KOPT-K1 (cell line): ENCODE results near the gene NACC2.
"Not testable (repeated sequence)": the region's sequence is repeated elsewhere in the genome, so short reads cannot be mapped to it uniquely, and the experiment has no call there.

ENCODE experiments used
- H3K27ac ChIP-seq: fragments of 200-600 bp; sonication (generic); 2 replicates; pipeline ENCODE4 v1.5.1; 2016; ENCODE audit warnings: antibody characterized with exemption, mild to moderate bottlenecking, low read depth, low read length; ENCODE audit not compliant: poor library complexity, severe bottlenecking
- H3K36me3 ChIP-seq: fragments of 200-600 bp; sonication (generic); 2 replicates; pipeline ENCODE4 v1.5.1; 2017; ENCODE audit warnings: antibody characterized with exemption, mild to moderate bottlenecking, low read length, moderate library complexity; ENCODE audit not compliant: insufficient read depth
- H3K9me3 ChIP-seq: fragments of 200-600 bp; sonication (generic); 2 replicates; pipeline ENCODE4 v1.5.1; 2017; ENCODE audit warnings: antibody characterized with exemption, low read length, mild to moderate bottlenecking; ENCODE audit not compliant: insufficient read depth, poor library complexity, severe bottlenecking

NACC2 gene

GRCh38 chr9:136107953-136108647, 13.0 kb upstream of the NACC2 start:
- peak overlapping the region; percentile 86 for H3K27ac ChIP-seq
- no peaks in the 10 kb centered on the region for H3K36me3 ChIP-seq
- H3K9me3 ChIP-seq: no peaks in the 10 kb centered on the region

DNA sequence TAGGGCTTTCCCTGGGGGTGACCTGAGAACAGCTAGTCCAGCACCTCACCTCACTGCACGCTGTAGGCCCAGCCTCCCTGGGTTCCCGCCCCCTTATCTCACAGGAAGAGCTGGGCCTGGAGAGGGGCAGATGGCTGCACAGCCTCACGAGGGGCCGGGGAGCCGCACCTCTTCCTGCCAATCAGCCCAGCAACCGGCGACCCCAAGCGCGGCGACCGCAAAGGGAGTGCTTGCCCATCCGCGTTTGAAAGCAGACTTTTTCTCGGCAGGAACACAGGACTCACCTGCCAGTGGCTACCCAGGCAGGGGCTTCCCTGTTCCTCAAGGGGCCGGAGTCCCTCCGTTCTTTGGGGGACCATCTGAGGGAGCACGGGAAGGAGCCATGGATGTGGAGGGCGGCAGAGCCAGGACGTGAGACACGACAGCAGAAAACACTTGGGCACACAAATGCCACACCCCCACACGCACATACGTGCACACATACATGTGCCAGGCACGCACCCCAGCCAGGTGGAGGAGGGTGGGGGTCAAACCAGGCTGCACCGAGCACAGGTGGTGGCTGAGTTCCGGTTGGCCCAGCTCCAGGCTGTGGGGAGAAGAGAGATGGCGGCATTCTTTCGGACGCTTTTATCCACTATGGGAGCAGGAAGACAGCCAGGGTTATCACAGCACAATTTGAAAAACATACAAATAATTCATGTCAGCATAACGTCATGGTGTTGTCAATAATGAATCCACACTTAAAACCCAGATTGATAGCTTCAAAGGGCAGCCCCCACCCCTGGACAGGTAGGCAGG, 12.3 kb upstream of the NACC2 start:
- no peaks in the 10 kb centered on the region for H3K9me3 ChIP-seq
- H3K27ac ChIP-seq: peak overlapping the region; percentile 70
- no peaks in the 10 kb centered on the region for H3K36me3 ChIP-seq

GRCh38 chr9:136105398-136106135, 10.5 kb upstream of the NACC2 start:
- no peak overlapping the region for H3K27ac ChIP-seq
- no peaks in the 10 kb centered on the region for H3K36me3 ChIP-seq
- no peaks in the 10 kb centered on the region for H3K9me3 ChIP-seq

DNA sequence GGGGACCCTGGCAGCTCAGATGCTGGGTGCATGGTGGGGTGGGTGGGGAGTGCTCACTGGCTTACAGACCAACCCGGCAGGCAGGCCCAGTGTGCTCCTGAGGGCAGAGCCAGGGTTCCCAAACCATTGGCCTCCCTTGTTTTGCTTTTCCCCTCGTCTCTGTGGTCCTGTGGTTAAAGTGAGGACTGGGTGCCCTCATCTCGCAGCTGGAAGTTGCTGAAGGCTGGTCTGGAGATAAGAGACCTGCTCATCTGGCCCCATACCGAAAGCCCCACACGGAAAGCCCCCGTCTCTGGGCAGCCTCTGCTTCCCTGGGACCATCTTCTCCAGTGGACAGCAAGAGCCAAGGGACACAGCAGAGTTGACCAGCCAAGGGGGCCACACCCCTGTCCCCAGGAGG, 9.8 kb upstream of the NACC2 start:
- Histone ChIP-seq H3K27ac (no peak overlapping the region), H3K36me3 (no peaks in the 10 kb centered on the region), H3K9me3 (no peaks in the 10 kb centered on the region)

GRCh38 chr9:136104488-136104800, 9.4 kb upstream of the NACC2 start:
- Histone ChIP-seq H3K36me3 (no peaks in the 10 kb centered on the region), H3K9me3 (no peaks in the 10 kb centered on the region), H3K27ac (no peak overlapping the region)

GRCh38 chr9:136103651-136104487, 8.8 kb upstream of the NACC2 start:
- H3K9me3 ChIP-seq: no peaks in the 10 kb centered on the region
- no peaks in the 10 kb centered on the region for H3K36me3 ChIP-seq
- H3K27ac ChIP-seq: no peak overlapping the region

DNA sequence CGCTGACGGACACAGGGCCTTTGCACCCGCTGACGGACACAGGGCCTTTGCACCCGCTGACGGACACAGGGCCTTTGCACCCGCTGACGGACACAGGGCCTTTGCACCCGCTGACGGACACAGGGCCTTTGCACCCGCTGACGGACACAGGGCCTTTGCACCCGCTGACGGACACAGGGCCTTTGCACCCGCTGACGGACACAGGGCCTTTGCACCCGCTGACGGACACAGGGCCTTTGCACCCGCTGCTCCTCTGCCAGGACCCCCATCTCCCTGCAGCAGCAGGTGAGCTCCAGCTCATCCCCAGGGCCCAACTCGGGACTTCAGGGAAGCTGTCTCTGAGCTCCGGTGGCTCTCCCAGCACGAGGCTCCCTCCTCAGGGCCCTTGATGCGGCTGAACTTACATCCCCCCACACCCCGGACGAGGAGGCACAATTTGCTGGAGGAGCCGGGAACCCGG, 6.6 kb upstream of the NACC2 start:
- not testable (repeated sequence) for H3K9me3 ChIP-seq, H3K36me3 ChIP-seq, H3K27ac ChIP-seq

DNA sequence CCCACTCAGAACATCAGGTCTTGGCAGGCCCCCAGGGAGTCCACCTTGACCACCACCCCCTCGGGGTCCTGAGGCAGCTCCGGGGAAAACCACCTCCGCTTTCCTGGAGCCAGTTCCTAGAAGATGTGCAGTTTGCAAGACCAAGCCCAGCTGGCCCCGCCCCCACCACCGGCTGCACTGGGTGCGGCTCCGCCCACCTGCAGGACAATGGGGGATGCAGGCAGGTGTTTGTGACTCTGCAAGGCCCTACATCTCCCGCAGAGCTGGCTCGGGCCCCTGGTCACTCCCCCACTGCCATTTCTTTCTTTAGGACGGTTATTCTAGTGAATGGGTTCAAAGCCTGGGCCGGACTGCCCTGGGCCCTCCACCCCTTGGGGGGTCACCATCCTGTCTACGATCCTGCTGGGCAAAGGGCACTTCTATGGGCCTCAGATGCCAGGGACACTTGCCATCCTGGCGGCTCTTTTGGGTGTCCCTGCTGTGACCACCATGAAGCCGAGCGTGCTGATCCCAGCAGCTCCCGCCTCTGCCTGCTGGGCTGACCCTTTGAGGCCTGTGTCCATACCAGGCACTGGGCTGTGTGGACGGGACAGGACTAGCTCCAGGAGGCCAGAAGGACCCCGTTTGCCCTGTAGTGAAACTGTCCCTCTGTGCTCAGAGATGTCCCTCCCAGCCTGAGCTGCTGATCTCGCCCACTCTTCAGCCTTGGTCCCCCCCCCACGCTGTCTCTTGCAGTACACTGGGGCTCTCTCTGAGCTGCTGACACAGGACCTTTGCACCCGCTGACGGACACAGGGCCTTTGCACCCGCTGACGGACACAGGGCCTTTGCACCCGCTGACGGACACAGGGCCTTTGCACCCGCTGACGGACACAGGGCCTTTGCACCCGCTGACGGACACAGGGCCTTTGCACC, 5.9 kb upstream of the NACC2 start:
- H3K27ac ChIP-seq: no peak overlapping the region

GRCh38 chr9:136099542-136099941, 4.5 kb upstream of the NACC2 start:
- no peaks in the 10 kb centered on the region for H3K9me3 ChIP-seq
- no peaks in the 10 kb centered on the region for H3K36me3 ChIP-seq
- no peak overlapping the region for H3K27ac ChIP-seq

More for the DNA sequence above, 5.9 kb upstream of the NACC2 start:
- no peaks in the 10 kb centered on the region for H3K9me3 ChIP-seq
- no peaks in the 10 kb centered on the region for H3K36me3 ChIP-seq

DNA sequence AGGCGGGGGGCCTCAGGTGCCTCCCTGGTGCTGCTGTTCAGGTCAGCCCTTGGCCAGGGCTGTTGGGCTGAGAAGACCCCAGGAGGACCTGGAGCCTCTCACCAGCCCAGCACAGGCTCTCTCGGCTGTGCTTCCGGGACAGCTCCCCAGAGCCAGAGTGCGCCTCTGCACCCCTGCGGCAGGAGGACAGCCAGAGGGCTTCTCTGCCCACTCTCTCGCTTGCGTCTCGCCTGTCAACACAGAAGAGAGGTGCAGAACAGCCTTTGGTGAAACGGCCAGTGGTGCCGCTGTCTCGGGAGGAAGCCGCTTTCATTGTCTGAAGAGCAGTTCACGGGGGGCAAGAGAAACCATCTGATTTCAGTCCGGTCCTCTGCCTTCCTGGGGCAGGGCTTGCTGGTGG, 3.8 kb upstream of the NACC2 start:
- H3K9me3 ChIP-seq: no peaks in the 10 kb centered on the region
- H3K27ac ChIP-seq: no peak overlapping the region
- H3K36me3 ChIP-seq: no peaks in the 10 kb centered on the region

DNA sequence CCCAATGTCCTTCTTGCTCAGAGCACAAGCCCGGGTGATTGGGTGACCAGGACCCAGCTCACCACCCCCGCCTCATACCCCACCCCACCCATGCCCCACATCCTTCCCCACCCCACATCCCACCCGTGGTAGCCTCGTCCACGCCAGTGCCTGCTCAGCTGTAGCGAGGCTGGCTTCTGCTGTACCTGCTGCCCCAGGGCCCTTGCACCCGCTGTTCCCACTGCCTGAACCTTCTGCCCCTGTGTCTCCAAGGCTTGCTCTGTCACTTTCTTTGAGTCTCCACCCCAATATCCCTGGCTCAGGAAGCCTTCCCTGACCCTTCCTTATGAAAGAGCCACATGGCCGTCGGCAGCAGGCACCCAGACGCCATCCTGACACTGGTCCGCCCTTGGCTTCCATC, 3.1 kb upstream of the NACC2 start:
- H3K9me3 ChIP-seq: no peaks in the 10 kb centered on the region
- H3K36me3 ChIP-seq: no peaks in the 10 kb centered on the region
- no peak overlapping the region for H3K27ac ChIP-seq

- Histone ChIP-seq H3K27ac (no peak overlapping the region), H3K9me3 (no peaks in the 10 kb centered on the region), H3K36me3 (no peaks in the 10 kb centered on the region)
Measured at GRCh38 chr9:136096505-136097001, 1.5 kb upstream of the NACC2 start.

DNA sequence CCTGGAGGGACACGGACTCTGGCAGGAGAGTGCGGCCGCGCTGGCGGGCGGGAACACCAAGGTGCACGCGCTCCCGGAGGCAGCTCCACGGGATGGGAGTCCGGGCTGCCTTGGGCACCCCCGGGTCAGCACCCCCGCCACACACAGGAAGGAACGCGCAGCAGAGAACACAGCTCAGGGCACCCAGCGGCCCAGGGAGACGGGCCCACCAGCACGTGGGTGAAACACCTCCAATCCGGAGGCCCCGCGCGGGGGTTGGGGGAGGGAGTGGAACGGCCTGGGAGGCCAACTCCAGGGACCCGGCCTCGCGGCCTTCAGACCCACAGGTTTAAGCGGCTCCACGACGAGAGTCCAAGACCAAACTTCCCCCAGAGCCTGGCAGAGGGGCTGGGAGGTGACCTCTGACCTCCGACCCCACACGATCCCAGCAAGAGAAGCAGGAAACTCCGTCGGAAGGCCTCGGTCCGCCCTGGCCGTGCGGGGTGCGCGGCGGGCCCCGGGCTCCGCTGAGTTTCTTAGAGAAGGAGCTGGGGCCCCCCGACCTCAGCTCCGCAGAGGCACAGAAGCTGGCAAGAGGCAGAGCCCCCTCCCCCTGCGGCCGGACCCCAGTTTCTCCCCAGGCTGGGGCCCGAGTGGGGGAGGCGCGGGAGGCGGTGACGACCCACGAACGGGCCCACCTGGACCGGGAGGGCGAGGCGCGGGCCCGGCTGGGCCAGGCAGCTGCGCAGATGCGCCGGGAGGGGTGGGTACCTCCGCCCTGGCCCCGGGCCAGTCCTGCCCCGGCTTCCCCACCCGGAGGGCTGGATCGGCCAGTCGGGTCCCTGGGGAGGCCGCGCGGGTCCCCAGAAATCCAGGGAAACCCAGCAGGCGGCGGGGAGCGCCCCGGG, 851 bp downstream of the NACC2 start:
- Histone ChIP-seq H3K27ac (no peak overlapping the region), H3K36me3 (no peaks in the 10 kb centered on the region), H3K9me3 (no peaks in the 10 kb centered on the region)
